Motor neuron (in vitro differentiated cells): ENCODE measurements around the gene FOXE1. TPM values are rescaled to one million over a fixed set of nuclear protein-coding genes. Genes with fewer than 3 reads are reported as not detected.

ENCODE experiments used
- ATAC-seq, 8 experiments: fragments of 200-7000 bp; cut with Tn5 transposase; replicated peaks in 6 of 8; 2 replicates each; pipeline ENCODE4 v1.8.0; 2021; ENCODE audit warnings: mild to moderate bottlenecking in 8 of 8, moderate library complexity in 8 of 8
- H3K27ac ChIP-seq, 2 donors: fragments of 250-450 bp; sonication (Bioruptor Pico); 2 replicates each; pipeline ENCODE4 v1.9.0; 2021; ENCODE audit warnings: antibody characterized with exemption in 2 of 2, mild to moderate bottlenecking in 2 of 2, moderate library complexity in 1 of 2
- H3K4me1 ChIP-seq, 2 donors: fragments of 250-450 bp; sonication (Bioruptor Pico); replicated peaks in 1 of 2; 2 replicates each; pipeline ENCODE4 v1.6.1; 2021; ENCODE audit warnings: antibody characterized with exemption in 2 of 2, mild to moderate bottlenecking in 2 of 2, moderate library complexity in 1 of 2
- H3K4me3 ChIP-seq, 5 donors: fragments of 250-450 bp; sonication (Bioruptor Pico); 2 replicates each; pipeline ENCODE4 v1.9.0; 2021; ENCODE audit warnings: antibody characterized with exemption in 5 of 5, mild to moderate bottlenecking in 5 of 5, moderate library complexity in 4 of 5
- WGBS, 10 experiments: fragments of 450-650 bp; shearing (Covaris generic); methylation state at CpG; one replicate each; pipeline ENCODE4 v1.0.0; 2022; 5-methylcytosine and 5-hydroxymethylcytosine counted together
- in situ Hi-C, 9 experiments: fragments of 400-800 bp; cut with MboI; loops; one replicate each; pipeline ENCODE4 v1.15.0; 2021; ENCODE audit warnings: low sequenced_read_pairs in 9 of 9, low pct_unique_long_range_greater_than_20kb in 2 of 9; ENCODE audit not compliant: unreplicated experiment in 9 of 9
- total RNA-seq, 8 experiments: library from RNA; unstranded; fragments of 300-600 nt; gene quantifications; 2 replicates each; pipeline versions ENCODE4 v1.2.3 to v1.2.4, GENCODE V29; 2022

The FOXE1 gene
- total RNA-seq, 8 experiments from 2014 or later = 0.05 to 0.49 (median 0.19) TPM

DNA sequence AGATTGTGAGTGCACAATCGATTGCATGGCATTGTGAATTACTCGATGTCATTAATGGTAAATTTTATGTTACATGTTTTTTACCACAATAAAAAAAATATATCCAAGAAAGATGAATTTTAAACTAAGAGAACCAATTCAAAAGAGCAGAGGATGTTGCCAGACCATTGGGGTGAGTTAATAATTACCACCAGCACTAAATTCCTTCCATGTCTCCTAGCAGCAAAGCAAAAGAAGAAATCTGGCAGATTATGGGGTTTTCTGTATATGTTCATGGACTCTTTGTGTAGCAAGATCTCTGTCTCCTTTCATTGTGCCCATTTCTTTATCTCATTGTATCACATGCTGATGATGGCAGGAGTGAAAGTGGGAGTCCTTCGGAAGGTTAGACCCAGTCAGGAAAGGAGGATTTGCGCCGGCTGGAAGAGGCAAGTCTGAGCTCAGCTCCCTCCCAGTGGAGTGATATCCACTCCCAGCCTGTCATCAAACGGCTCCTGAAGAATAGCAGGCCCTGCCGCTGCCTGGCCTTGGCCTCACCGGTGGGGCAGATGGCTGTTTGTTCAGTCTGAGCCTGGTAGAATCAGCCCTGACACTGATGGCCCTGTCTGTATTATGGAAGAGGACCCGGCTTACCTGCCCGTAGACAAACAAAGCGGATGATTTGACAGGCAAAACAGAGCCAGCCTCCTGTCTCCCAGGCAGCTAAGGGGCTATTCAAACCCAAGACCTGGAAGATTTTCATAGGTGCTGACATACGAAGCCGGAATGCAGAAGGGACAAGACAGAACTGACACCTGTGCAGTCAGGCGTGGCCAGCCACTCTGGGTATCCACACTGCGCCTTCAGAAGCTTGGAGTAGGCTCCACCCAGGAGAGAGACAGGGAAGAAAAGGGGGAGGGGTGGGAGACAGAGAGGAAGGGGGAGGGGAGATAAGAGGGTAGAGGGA is 21.9 kb upstream of the FOXE1 start:
- Histone ChIP-seq H3K4me3 (peak overlapping the region in 3 of 5 donors; percentile 0 to 6 (median 3)), H3K27ac (peak overlapping the region in 1 of 2 donors; percentile 83), H3K4me1 (peaks cover 5 to 10% of the 10 kb centered on the region in 2 donors)
- peak in 7 of 8 experiments; percentile 44 to 96 (median 94) for ATAC-seq
- in situ Hi-C loops = no loop called here
- 0 to 63% (median 14%) methylated on average over 2 to 6 of the region's 15 CpGs for WGBS, 10 experiments

DNA sequence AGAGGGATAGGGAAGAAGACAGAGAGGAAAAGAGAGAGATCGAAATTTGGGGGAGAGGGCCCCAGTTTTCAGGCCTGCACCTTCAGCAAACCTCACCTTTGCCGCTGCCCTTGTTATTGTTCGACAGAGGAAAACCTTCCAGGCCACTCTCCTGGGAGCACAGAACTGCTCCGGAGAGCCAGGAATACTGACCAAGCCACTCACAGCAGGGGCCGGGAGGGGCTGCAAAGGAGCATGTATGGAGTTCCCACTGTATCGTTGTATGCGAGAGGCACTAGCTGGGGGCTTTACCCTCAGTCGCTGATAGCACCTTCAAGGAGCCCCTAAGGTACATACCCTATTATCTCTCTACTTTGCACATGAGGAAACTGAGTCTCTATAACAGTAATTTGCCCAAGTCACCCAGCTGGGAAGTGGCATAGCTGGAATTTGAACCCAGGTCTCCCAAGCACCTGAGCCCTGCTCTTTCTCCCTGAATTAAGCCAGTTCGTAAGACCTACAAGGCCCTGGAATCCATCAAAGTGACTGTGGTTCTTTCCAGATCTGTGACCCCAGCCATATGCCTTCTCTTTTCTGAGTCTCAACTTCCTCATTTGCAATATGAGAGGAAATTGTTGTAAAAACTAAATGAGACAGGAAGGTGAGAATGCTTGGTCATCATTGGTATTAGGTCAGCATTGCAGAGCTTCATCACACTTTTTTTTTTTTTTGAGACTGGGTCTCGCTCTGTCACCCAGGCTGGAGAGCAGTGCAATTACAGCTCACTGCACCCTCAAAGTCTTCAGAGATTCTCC is 21.0 kb upstream of the FOXE1 start:
- ATAC-seq = peak in 5 of 8 experiments; percentile 25 to 41 (median 36)
- H3K4me1 ChIP-seq = peaks cover 5 to 10% of the 10 kb centered on the region in 2 donors
- WGBS, 10 experiments = 13 to 80% (median 47%) methylated on average over 1 to 3 of the region's 10 CpGs; no CpG with 5 or more reads in 4 of the 10 experiments
- peak overlapping the region in 1 of 2 donors; percentile 83 for H3K27ac ChIP-seq
- in situ Hi-C loops = no loop called here
- no peak overlapping the region for H3K4me3 ChIP-seq

DNA sequence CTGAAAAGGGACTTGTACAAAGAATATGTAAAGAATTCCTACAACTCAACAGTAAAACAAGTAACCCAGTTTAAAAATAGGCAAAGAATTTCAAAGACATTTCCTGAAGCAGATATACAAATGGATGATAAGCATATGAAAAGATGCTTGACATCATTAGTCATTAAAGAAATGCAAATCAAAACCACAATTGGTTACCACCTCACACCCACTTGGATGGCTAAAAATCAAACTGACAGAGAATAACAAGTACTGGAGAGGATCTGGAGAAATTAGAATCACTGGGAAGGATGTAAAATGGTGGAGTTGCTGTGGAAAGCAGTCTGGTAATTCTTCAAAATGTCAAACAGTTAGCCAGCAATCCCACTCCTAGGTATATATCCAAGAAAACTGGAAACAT is 12.5 kb upstream of the FOXE1 start:
- in situ Hi-C loops = no loop called here
- no peaks in the 10 kb centered on the region for H3K4me1 ChIP-seq
- peak in 2 of 8 experiments; percentile 48 to 68 for ATAC-seq
- H3K4me3 ChIP-seq = no peak overlapping the region
- H3K27ac ChIP-seq = no peak overlapping the region

GRCh38 chr9:97842960-97843359 is 10.1 kb upstream of the FOXE1 start:
- 48 to 100% (median 86%) methylated on average over 1 to 2 of the region's 2 CpGs; no CpG with 5 or more reads in 1 of the 10 experiments for WGBS, 10 experiments
- in situ Hi-C loops = no loop called here
- ATAC-seq = no peak

GRCh38 chr9:97845130-97845529 is 7.9 kb upstream of the FOXE1 start:
- WGBS, 10 experiments = 33 to 100% (median 61%) methylated on average over 1 to 2 of the region's 2 CpGs
- ATAC-seq = no peak
- in situ Hi-C loops = no loop called here

More at GRCh38 chr9:97842960-97843359, 10.1 kb upstream of the FOXE1 start:
- Histone ChIP-seq H3K27ac (no peak overlapping the region), H3K4me1 (no peaks in the 10 kb centered on the region), H3K4me3 (no peak overlapping the region)

DNA sequence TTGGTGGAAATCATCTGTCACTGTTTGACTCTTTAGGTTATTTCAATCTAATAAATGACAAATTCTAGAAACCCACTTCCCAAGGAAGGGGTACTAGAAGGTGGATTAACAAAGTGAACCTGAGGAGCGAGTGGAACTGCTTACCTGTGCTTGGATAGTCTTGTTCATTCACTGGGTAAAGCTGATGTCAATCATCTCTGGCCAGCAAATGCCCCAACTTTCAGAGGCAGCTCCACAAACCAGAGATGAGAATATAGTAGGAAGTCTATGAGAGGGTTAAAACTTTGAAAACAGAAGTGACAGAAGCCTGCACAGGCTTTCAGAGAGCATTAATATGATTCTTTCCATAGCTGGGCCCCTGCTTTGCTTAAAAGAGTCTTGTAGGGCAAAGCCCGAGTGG is 7.3 kb upstream of the FOXE1 start:
- in situ Hi-C loops = no loop called here
- Histone ChIP-seq H3K27ac (no peak overlapping the region), H3K4me1 (peaks cover 0 to 3% of the 10 kb centered on the region in 2 donors), H3K4me3 (no peak overlapping the region)
- WGBS, 10 experiments = 0 to 100% (median 59%) methylated on average over 1 to 2 of the region's 2 CpGs; no CpG with 5 or more reads in 2 of the 10 experiments
- no peak for ATAC-seq

More at GRCh38 chr9:97845130-97845529, 7.9 kb upstream of the FOXE1 start:
- Histone ChIP-seq H3K27ac (no peak overlapping the region), H3K4me3 (no peak overlapping the region), H3K4me1 (peaks cover 0 to 3% of the 10 kb centered on the region in 2 donors)

DNA sequence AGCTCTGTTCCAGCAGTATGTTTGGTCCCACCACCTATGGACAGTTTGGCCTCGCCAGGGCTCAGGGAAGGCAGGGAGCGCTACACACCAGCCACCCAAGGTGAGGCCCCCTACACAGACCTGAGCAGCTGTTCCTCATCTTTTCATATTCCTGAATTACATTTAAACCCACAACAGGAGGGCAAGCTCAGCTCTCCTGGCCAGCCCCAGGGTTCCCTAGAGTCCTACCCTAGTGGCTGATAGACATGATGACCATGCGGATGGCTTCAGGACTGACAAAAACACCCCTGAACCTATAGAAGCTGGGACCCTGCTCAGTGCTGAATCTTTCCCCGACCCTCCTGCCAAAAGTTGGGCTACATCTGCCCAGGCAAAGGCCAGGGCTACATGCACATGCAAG is 6.7 kb upstream of the FOXE1 start:
- WGBS, 10 experiments = 0 to 100% (median 50%) methylated on average over 1 to 4 of the region's 4 CpGs; no CpG with 5 or more reads in 4 of the 10 experiments
- H3K4me3 ChIP-seq = no peak overlapping the region
- H3K4me1 ChIP-seq = peaks cover 0 to 3% of the 10 kb centered on the region in 2 donors
- H3K27ac ChIP-seq = no peak overlapping the region
- no peak for ATAC-seq
- in situ Hi-C loops = no loop called here

GRCh38 chr9:97847474-97848214 is 5.4 kb upstream of the FOXE1 start:
- Histone ChIP-seq H3K4me1 (peaks cover 0 to 3% of the 10 kb centered on the region in 2 donors), H3K4me3 (peak overlapping the region in 1 of 5 donors; percentile 18), H3K27ac (no peak overlapping the region)
- ATAC-seq = peak in 1 of 8 experiments; percentile 15
- WGBS, 10 experiments = 18 to 90% (median 29%) methylated on average over 1 to 8 of the region's 31 CpGs; no CpG with 5 or more reads in 4 of the 10 experiments
- in situ Hi-C loops = no loop called here

DNA sequence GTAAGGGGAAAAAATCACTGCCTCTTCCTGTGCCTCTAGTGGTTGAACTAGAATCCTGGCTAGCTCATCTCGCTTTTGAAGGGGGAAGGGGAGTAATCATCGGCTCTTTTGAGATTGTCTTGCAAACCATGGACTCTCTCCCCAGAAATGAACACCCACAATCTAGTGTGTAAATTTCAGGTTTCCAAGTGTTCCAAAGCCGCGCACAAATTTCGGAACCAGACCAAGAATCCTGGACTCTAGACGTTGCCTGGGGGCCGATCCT is 4.9 kb upstream of the FOXE1 start:
- ATAC-seq = peak; percentile 31 to 62 (median 48)
- peak overlapping the region in 2 of 5 donors; percentile 6 to 18 for H3K4me3 ChIP-seq
- H3K27ac ChIP-seq = no peak overlapping the region
- 0% methylated on average over 1 to 3 of the region's 7 CpGs; no CpG with 5 or more reads in 7 of the 10 experiments for WGBS, 10 experiments
- peaks cover 0 to 3% of the 10 kb centered on the region in 2 donors for H3K4me1 ChIP-seq
- in situ Hi-C loops = no loop called here

DNA sequence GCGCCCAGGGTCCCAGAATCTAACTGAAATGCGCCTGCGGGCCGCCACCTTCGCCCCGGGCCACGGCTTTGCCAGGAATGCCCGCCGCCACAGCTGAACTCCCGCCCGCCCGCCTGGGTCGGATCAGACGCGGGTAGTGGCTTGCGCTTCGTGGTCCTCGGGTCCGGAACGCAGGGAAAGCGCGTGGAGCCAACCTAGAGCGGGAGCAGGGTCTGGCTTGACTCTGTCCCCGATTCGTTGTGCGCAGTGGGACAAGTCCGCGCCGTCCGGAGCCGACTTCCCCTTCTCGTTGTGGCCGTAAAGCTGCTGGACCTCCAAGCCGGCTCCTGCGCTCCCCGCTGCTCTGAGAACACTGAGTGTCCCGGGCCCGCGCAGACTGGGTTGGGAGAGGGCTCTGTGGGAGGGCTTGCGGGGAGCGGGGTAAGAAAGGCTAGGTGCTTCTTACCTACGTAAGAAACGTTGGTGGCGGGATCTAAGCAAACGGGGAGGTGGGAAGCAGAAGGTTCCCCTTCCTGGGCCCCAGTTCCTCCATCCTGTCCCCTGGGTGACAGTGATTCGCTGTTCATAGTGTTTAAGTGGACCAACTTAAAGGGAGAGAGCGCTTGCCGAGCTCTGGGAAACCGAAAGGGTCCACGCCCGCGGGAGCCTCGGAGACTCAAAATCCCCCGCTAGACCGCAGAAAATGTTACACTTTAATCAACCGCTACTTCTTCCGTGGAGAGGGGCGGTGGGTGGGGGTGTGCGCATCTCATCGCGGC is 4.4 kb upstream of the FOXE1 start:
- WGBS, 10 experiments = 0 to 31% (median 19%) methylated on average over 1 to 16 of the region's 61 CpGs; no CpG with 5 or more reads in 3 of the 10 experiments
- Histone ChIP-seq H3K4me1 (peaks cover 0 to 3% of the 10 kb centered on the region in 2 donors), H3K27ac (no peak overlapping the region), H3K4me3 (peak overlapping the region in 2 of 5 donors; percentile 6 to 18)
- in situ Hi-C loops = no loop called here
- ATAC-seq = peak; percentile 20 to 40 (median 30)

DNA sequence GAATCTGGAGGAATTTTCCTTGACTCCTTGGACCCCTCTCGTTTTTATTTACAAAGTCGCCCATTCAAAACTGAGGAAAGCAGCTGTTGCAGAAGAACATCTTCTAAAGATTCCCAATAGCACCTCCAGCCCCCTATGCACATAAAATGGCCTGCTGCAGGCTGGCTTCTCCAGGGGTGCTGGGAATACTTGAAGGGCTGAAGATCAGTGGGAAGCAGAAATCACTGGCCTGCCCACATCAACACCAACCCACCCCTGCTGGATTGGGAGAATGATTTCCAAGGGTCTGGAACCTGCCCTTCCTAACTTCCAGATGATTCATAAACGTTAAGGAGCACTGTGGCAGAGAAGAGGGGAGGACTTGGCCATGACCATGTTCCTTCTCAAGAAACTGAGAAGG is 3.0 kb upstream of the FOXE1 start:
- in situ Hi-C loops = loop anchor here in 1 of 9 experiments (25.0 kb wide), 1 partner anchor 88 kb away; no protein-coding TSS in a partner anchor

More for the DNA sequence above, 3.0 kb upstream of the FOXE1 start:
- no peak for ATAC-seq
- H3K4me1 ChIP-seq = peaks cover 0 to 3% of the 10 kb centered on the region in 2 donors
- 0 to 80% (median 33%) methylated on average over 1 to 3 of the region's 3 CpGs; no CpG with 5 or more reads in 2 of the 10 experiments for WGBS, 10 experiments
- no peak overlapping the region for H3K27ac ChIP-seq
- no peak overlapping the region for H3K4me3 ChIP-seq
